Transverse colon (tissue), 4 donors: ENCODE results near the gene RLIM. TPM values are rescaled to one million over a fixed set of nuclear protein-coding genes. Genes with fewer than 3 reads are reported as not detected.

ENCODE experiments used
- DNase-seq: peaks from one replicate; pipeline ENCODE4 v3.0.0-alpha.2; 2019
- H3K27ac ChIP-seq, 4 donors: fragments of 200-600 bp; sonication (generic); 2 replicates each; pipeline ENCODE4 v1.5.1; 2016 to 2018; ENCODE audit warnings: inconsistent platforms in 4 of 4
- H3K27me3 ChIP-seq: fragments of 200-600 bp; sonication (generic); 2 replicates; pipeline ENCODE4 v1.5.1; 2017; ENCODE audit warnings: inconsistent platforms
- H3K36me3 ChIP-seq, 4 donors: fragments of 200-600 bp; sonication (generic); 2 replicates each; pipeline ENCODE4 v1.5.1; 2017 to 2019; ENCODE audit warnings: inconsistent platforms in 4 of 4
- H3K4me1 ChIP-seq, 4 donors: fragments of 200-600 bp; sonication (generic); 2 replicates each; pipeline ENCODE4 v1.5.1; 2017 to 2020; ENCODE audit warnings: inconsistent platforms in 4 of 4
- H3K4me3 ChIP-seq, 4 donors: fragments of 200-600 bp; sonication (generic); 1 replicate in 1 of 4; 2 replicates in 3 of 4; pipeline versions ENCODE4 v1.5.1 to v1.6.1; 2017 to 2019; ENCODE audit warnings: inconsistent platforms in 4 of 4
- H3K9me3 ChIP-seq, 2 donors: fragments of 200-600 bp; sonication (generic); 2 replicates each; pipeline ENCODE4 v1.5.1; 2017 to 2019; ENCODE audit warnings: inconsistent platforms in 2 of 2
- CTCF ChIP-seq, 5 experiments: fragments of 200-600 bp in 3 of 5; fragments of 450-650 bp in 2 of 5; sonication (generic) in 3 of 5; IDR thresholded peaks; 1 replicate in 2 of 5; 2 replicates in 3 of 5; pipeline ENCODE4 v1.5.1; 2016 to 2017; ENCODE audit warnings: antibody characterized with exemption in 5 of 5, inconsistent platforms in 3 of 5, mild to moderate bottlenecking in 2 of 5, moderate library complexity in 1 of 5
- EP300 ChIP-seq: sonication (generic); formaldehyde crosslinking; IDR thresholded peaks from one replicate; pipeline ENCODE4 v1.6.1; 2017; ENCODE audit warnings: antibody characterized with exemption, low read depth
- POLR2A ChIP-seq: fragments of 450-650 bp; IDR thresholded peaks from one replicate; pipeline ENCODE4 v1.6.1; 2016; ENCODE audit warnings: antibody characterized with exemption, mild to moderate bottlenecking, moderate library complexity
- POLR2AphosphoS5 ChIP-seq, 3 donors: sonication (generic); formaldehyde crosslinking; IDR thresholded peaks; one replicate each; pipeline ENCODE4 v1.6.1; 2016; ENCODE audit warnings: antibody characterized with exemption in 3 of 3
- WGBS, 2 donors: methylation state at CpG; one replicate each; pipeline ENCODE4 v1.1.5; 2018; ENCODE audit warnings: low coverage in 1 of 2; 5-methylcytosine and 5-hydroxymethylcytosine counted together
- in situ Hi-C, 4 donors: fragments of 200-750 bp; cut with MboI; loops; one replicate each; pipeline versions ENCODE4 v1.15.0 to v1.15.1; 2017; ENCODE audit warnings: low sequenced_read_pairs in 3 of 4, low pct_ligation_motif_present in 1 of 4, low pct_unique_long_range_greater_than_20kb in 1 of 4
- intact Hi-C: fragments of 100-400 bp; cut with DNase I; formaldehyde crosslinking; loops from one replicate; pipeline ENCODE4 v1.15.1; 2023; ENCODE audit warnings: low total_unique reads
- total RNA-seq, 4 donors: library from RNA; depleted of rRNA; stranded (reverse); fragments of >200 nt; gene quantifications; one replicate each; pipeline ENCODE4 v1.1.0, GENCODE V29; 2016

RLIM gene
- total RNA-seq, 4 donors from 2014 or later, result 15.8 to 20.6 (median 16.9) TPM

GRCh38 chrX:74613370-74614092, 893 bp downstream of the RLIM start:
- 0 to 32% methylated on average over 1 to 15 of the region's 15 CpGs for WGBS, 2 donors
- DNase-seq, result peak; percentile 7
- Histone ChIP-seq H3K4me1 (peaks cover 0 to 12% (median 1%) of the 10 kb centered on the region in 4 donors), H3K36me3 (no peaks in the 10 kb centered on the region), H3K27me3 (no peaks in the 10 kb centered on the region), H3K27ac (peak overlapping the region; percentile 92 to 99 (median 96)), H3K4me3 (peak overlapping the region; percentile 63 to 86 (median 83)), H3K9me3 (no peaks in the 10 kb centered on the region)
- intact Hi-C loops (no loop called here), in situ Hi-C loops (no loop called here)
- TF ChIP-seq EP300 (no peak), POLR2A (no peak), POLR2AphosphoS5 (IDR thresholded peaks at IDR 0.05) (no peak), CTCF (IDR thresholded peaks at IDR 0.05) (no peak)

GRCh38 chrX:74606799-74607198, 7.6 kb downstream of the RLIM start:
- in situ Hi-C loops (no loop called here), intact Hi-C loops (no loop called here)
- Histone ChIP-seq H3K27ac (no peak overlapping the region), H3K36me3 (no peaks in the 10 kb centered on the region), H3K9me3 (no peaks in the 10 kb centered on the region), H3K27me3 (no peaks in the 10 kb centered on the region), H3K4me3 (no peak overlapping the region), H3K4me1 (peaks cover 0 to 12% (median 0%) of the 10 kb centered on the region in 4 donors)
- WGBS, 2 donors, result 83% methylated on average over 12 of the region's 12 CpGs; no CpG with 5 or more reads in 1 of the 2 donors
- no peak for DNase-seq
- TF ChIP-seq POLR2A (no peak), CTCF (IDR thresholded peaks at IDR 0.05) (no peak), EP300 (no peak), POLR2AphosphoS5 (IDR thresholded peaks at IDR 0.05) (no peak)

- peaks cover 0 to 12% (median 0%) of the 10 kb centered on the region in 4 donors for H3K4me1 ChIP-seq
- in situ Hi-C loops (no loop called here), intact Hi-C loops (no loop called here)
- H3K27me3 ChIP-seq, result no peaks in the 10 kb centered on the region
- no peak for TF ChIP-seq POLR2A
- no peak for TF ChIP-seq EP300
- TF ChIP-seq POLR2AphosphoS5 (IDR thresholded peaks at IDR 0.05), result no peak
- no peak for TF ChIP-seq CTCF (IDR thresholded peaks at IDR 0.05)
- H3K4me3 ChIP-seq, result no peak overlapping the region
- DNase-seq, result no peak
- no peaks in the 10 kb centered on the region for H3K9me3 ChIP-seq
- no peak overlapping the region for H3K27ac ChIP-seq
- no peaks in the 10 kb centered on the region for H3K36me3 ChIP-seq
Measured at GRCh38 chrX:74606342-74606741, 8.1 kb downstream of the RLIM start.

- H3K36me3 ChIP-seq, result no peaks in the 10 kb centered on the region
- H3K9me3 ChIP-seq, result no peaks in the 10 kb centered on the region
- intact Hi-C loops (no loop called here), in situ Hi-C loops (no loop called here)
- peaks cover 0 to 12% (median 0%) of the 10 kb centered on the region in 4 donors for H3K4me1 ChIP-seq
- DNase-seq, result no peak
- 51 to 100% methylated on average over 1 to 2 of the region's 2 CpGs for WGBS, 2 donors
- no peak overlapping the region for H3K27ac ChIP-seq
- H3K27me3 ChIP-seq, result no peaks in the 10 kb centered on the region
- H3K4me3 ChIP-seq, result no peak overlapping the region
- TF ChIP-seq EP300, result no peak
- TF ChIP-seq CTCF (IDR thresholded peaks at IDR 0.05), result no peak
- TF ChIP-seq POLR2A, result no peak
- TF ChIP-seq POLR2AphosphoS5 (IDR thresholded peaks at IDR 0.05), result no peak
Measured at GRCh38 chrX:74603040-74603439, 11.4 kb downstream of the RLIM start.
